Uterus (tissue), 4 donors: Measurements from ENCODE around the gene TMEM229B. TPM values are rescaled to one million over a fixed set of nuclear protein-coding genes. Genes with fewer than 3 reads are reported as not detected.

Source experiments
- DNase-seq, 2 donors: peaks; one replicate each; pipeline ENCODE4 v3.0.0-alpha.2; 2019 to 2020
- H3K27ac ChIP-seq, 2 donors: fragments of 200-600 bp; sonication (generic); 1 replicate in 1 of 2; 2 replicates in 1 of 2; pipeline ENCODE4 v1.5.1; 2016 to 2018
- H3K27me3 ChIP-seq, 2 donors: fragments of 200-600 bp; sonication (generic); one replicate each; pipeline ENCODE4 v1.5.1; 2018 to 2019; ENCODE audit warnings: control low read depth in 1 of 2
- H3K36me3 ChIP-seq, 2 donors: fragments of 200-600 bp; sonication (generic); one replicate each; pipeline ENCODE4 v1.5.1; 2019; ENCODE audit warnings: control low read depth in 1 of 2
- H3K4me1 ChIP-seq, 2 donors: fragments of 200-600 bp; sonication (generic); one replicate each; pipeline ENCODE4 v1.5.1; 2018 to 2019; ENCODE audit warnings: control low read depth in 1 of 2
- H3K4me3 ChIP-seq, 2 donors: fragments of 200-600 bp; sonication (generic); 1 replicate in 1 of 2; 2 replicates in 1 of 2; pipeline ENCODE4 v1.5.1; 2018 to 2019; ENCODE audit warnings: mild to moderate bottlenecking in 1 of 2
- H3K9me3 ChIP-seq, 2 donors: fragments of 200-600 bp; sonication (generic); one replicate each; pipeline ENCODE4 v1.5.1; 2019; ENCODE audit warnings: control low read depth in 1 of 2
- CTCF ChIP-seq, 4 experiments: fragments of 200-600 bp in 2 of 4; fragments of 450-650 bp in 2 of 4; sonication (generic) in 2 of 4; IDR thresholded peaks; one replicate each; pipeline ENCODE4 v1.5.1; 2016 to 2019; ENCODE audit warnings: antibody characterized with exemption in 4 of 4, mild to moderate bottlenecking in 2 of 4, moderate library complexity in 1 of 4
- POLR2A ChIP-seq, 2 donors: fragments of 450-650 bp; IDR thresholded peaks; one replicate each; pipeline ENCODE4 v1.6.1; 2016; ENCODE audit warnings: antibody characterized with exemption in 2 of 2, mild to moderate bottlenecking in 1 of 2, moderate library complexity in 1 of 2
- intact Hi-C: fragments of 100-400 bp; cut with DNase I; formaldehyde crosslinking; loops from one replicate; pipeline ENCODE4 v1.15.1; 2023; ENCODE audit warnings: low total_unique reads
- total RNA-seq, 4 donors: library from RNA; depleted of rRNA in 3 of 4; stranded (reverse); fragments of >200 nt in 3 of 4; gene quantifications; one replicate each; pipeline versions ENCODE4 v1.1.0 to v1.2.4, GENCODE V29; 2014 to 2023
- donor health status: DM: yes; HTN: yes; CAD: no.

The TMEM229B gene
- total RNA-seq, 4 donors from 2014 or later: under 0.01 to 4.7 (median 2.8) TPM

DNA sequence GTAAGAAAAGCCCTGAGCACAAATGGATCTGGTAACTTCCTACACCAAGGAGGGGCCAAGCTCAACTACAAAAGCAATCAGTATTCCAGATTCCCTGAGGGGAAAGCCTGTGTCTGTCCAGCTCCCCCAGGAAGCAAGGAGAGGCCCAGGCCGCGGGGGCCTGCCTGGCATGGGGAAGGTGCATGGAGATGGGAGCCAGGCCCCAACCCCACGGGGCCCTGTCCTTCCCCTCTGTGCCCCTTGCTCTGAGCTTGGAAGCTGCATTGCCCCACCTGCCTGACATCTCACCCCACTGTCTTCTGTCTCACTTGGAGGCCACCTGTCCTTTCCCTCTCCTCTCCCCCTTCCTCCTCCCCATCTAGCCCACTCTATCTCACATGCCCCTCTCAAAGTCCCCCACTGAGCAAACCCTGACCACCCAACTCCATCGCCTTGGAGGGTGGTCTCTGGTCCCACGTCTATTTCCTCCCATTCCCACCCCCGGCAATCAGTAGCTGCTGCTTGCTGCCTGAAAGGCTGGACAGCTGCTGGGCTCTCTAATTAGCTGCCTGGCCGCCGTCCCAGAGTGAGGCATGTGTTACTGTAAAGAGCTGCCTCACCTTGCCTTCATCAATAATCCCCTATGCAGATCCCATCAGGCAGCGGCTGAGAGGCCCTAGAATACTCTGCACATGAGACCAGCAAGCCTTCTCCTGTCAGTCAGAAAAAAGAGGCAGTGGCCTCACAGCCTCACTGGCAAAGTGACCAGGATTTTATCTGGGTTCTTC is 3.4 kb upstream of the TMEM229B start:
- intact Hi-C loops: no loop called here
- Histone ChIP-seq H3K27me3 (no peaks in the 10 kb centered on the region), H3K9me3 (no peaks in the 10 kb centered on the region), H3K4me1 (no peaks in the 10 kb centered on the region), H3K36me3 (no peaks in the 10 kb centered on the region), H3K27ac (no peak overlapping the region), H3K4me3 (no peak overlapping the region)
- DNase-seq: no peak
- no peak for TF ChIP-seq CTCF (IDR thresholded peaks at IDR 0.05)
- TF ChIP-seq POLR2A (IDR thresholded peaks at IDR 0.05): no peak

DNA sequence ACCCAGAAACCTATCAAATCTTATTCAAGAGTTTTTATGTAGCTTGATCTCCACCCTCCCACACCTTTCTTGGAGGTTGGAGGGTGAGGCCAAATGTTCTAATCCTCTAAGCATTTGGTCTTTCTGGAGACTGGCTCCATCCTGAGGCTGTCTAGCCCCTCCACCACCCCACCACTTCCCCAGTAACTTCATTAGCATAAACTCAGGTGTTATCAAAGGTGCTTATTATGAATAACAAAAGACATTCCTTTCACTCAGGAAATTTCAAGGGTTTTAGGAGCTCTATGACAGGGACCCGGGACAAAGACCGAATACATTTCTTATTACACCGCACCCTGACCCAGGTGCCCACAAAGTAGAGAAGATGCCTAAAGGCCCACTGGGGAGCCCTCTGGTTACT is 2.8 kb upstream of the TMEM229B start:
- Histone ChIP-seq H3K27me3 (no peaks in the 10 kb centered on the region), H3K36me3 (no peaks in the 10 kb centered on the region), H3K27ac (no peak overlapping the region), H3K4me3 (no peak overlapping the region), H3K9me3 (no peaks in the 10 kb centered on the region), H3K4me1 (no peaks in the 10 kb centered on the region)
- TF ChIP-seq CTCF (IDR thresholded peaks at IDR 0.05) (no peak), POLR2A (IDR thresholded peaks at IDR 0.05) (no peak)
- DNase-seq: no peak
- intact Hi-C loops: no loop called here

DNA sequence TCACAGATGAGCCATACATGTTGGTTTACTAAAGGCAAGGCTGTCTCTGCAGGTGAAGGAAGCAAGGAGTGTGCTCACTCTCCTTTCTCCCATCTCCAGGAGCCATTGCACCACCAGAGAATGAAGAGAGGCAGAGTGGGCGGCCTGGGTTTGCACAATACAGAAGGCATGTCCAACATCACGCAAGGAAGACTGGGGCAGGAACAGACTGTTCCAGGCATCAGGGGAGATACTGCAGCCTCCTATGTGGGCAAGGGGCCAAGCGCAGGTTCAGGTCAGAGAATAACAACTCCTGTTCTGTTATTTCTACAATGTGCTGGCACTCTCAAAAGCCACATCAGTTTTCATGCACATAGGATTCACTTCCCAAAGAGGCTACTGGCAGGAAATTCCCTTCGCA is 1.7 kb upstream of the TMEM229B start:
- no peaks in the 10 kb centered on the region for H3K9me3 ChIP-seq
- no peaks in the 10 kb centered on the region for H3K36me3 ChIP-seq
- no peaks in the 10 kb centered on the region for H3K27me3 ChIP-seq
- DNase-seq: no peak
- H3K4me1 ChIP-seq: no peaks in the 10 kb centered on the region
- no peak overlapping the region for H3K27ac ChIP-seq
- intact Hi-C loops: no loop called here
- no peak for TF ChIP-seq POLR2A (IDR thresholded peaks at IDR 0.05)
- TF ChIP-seq CTCF (IDR thresholded peaks at IDR 0.05): no peak
- H3K4me3 ChIP-seq: no peak overlapping the region

GRCh38 chr14:67487332-67487731 is 1.2 kb downstream of the TMEM229B start:
- Histone ChIP-seq H3K27me3 (no peaks in the 10 kb centered on the region), H3K4me3 (no peak overlapping the region), H3K36me3 (no peaks in the 10 kb centered on the region), H3K9me3 (no peaks in the 10 kb centered on the region), H3K4me1 (no peaks in the 10 kb centered on the region), H3K27ac (no peak overlapping the region)
- no peak for DNase-seq
- no peak for TF ChIP-seq POLR2A (IDR thresholded peaks at IDR 0.05)
- TF ChIP-seq CTCF (IDR thresholded peaks at IDR 0.05): no peak
- intact Hi-C loops: no loop called here

DNA sequence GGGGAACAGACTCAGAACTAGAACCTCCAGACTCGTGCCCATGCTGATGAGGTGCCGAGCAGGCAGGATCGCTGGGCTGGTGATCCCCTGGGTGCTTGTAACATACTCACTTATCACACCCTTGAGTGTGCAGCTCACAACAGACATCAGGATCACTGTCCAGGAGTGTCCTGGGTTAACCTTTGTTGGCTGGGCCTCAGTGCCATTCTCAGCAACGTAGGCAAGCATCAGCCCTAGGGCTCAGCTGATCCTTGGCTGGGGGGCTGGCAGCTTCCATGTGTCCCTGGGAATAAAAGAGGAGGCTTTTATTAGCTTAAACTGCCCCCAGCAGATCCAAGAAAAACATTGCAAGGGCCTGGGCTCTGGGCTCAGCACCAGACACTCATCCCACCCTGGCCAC is 1.6 kb downstream of the TMEM229B start:
- Histone ChIP-seq H3K9me3 (no peaks in the 10 kb centered on the region), H3K27me3 (no peaks in the 10 kb centered on the region), H3K27ac (no peak overlapping the region), H3K36me3 (no peaks in the 10 kb centered on the region), H3K4me3 (no peak overlapping the region), H3K4me1 (no peaks in the 10 kb centered on the region)
- intact Hi-C loops: no loop called here
- TF ChIP-seq CTCF (IDR thresholded peaks at IDR 0.05): no peak
- TF ChIP-seq POLR2A (IDR thresholded peaks at IDR 0.05): no peak
- no peak for DNase-seq
